K562 (cell line): ENCODE measurements around the gene CTXN1. TPM values are rescaled to one million over a fixed set of nuclear protein-coding genes. Genes with fewer than 3 reads are reported as not detected.

Experiments
- ARNT ChIP-seq, 2 experiments: fragments of 450-650 bp; IDR thresholded peaks; 2 replicates each; pipeline ENCODE4 v1.6.1; 2016; ENCODE audit warnings: mild to moderate bottlenecking in 1 of 2
- ATF1 ChIP-seq, 2 experiments: fragments of 450-650 bp in 1 of 2; IDR thresholded peaks; 2 replicates each; pipeline ENCODE4 v1.6.1; 2016; ENCODE audit warnings: missing compliant biosample characterization in 1 of 2, missing genetic modification characterization in 1 of 2
- CREB1 ChIP-seq, 2 experiments: sonication (generic) in 1 of 2; formaldehyde crosslinking in 1 of 2; IDR thresholded peaks; 2 replicates each; pipeline versions ENCODE4 v1.6.1 to v1.8.0; 2012 to 2022; ENCODE audit warnings: inconsistent platforms in 1 of 2, mild to moderate bottlenecking in 1 of 2, missing genetic modification reagents in 1 of 2, moderate library complexity in 1 of 2
- EZH2 ChIP-seq: IDR thresholded peaks from 2 replicates; pipeline ENCODE4 v1.6.1; 2012; ENCODE audit warnings: low read depth, mild to moderate bottlenecking, inconsistent platforms, low read length, borderline replicate concordance
- GTF2B ChIP-seq: IDR thresholded peaks from 2 replicates; pipeline ENCODE4 v1.6.1; 2011; ENCODE audit not compliant: insufficient read length; ENCODE audit errors: extremely low read depth
- KLF10 ChIP-seq: fragments of 250-450 bp; sonication (Bioruptor Pico); IDR thresholded peaks from 2 replicates; pipeline ENCODE4 v1.6.1; 2021; ENCODE audit warnings: matching md5 sums
- L3MBTL2 ChIP-seq: fragments of 450-650 bp; IDR thresholded peaks from 2 replicates; pipeline ENCODE4 v1.6.1; 2016; ENCODE audit warnings: mild to moderate bottlenecking, moderate library complexity
- MAZ ChIP-seq, 2 experiments: fragments of 450-650 bp in 1 of 2; sonication (generic) in 1 of 2; formaldehyde crosslinking; IDR thresholded peaks in 1 of 2; conservative IDR thresholded peaks in 1 of 2; 2 replicates each; pipeline versions ENCODE4 v1.4.0 to v1.5.0; 2020; ENCODE audit warnings: mild to moderate bottlenecking in 1 of 2, missing genetic modification reagents in 1 of 2
- MYNN ChIP-seq, 2 experiments: sonication (generic); formaldehyde crosslinking in 1 of 2; IDR thresholded peaks; 2 replicates each; pipeline versions ENCODE4 v1.5.0 to v1.6.1; 2016 to 2020; ENCODE audit warnings: antibody characterized with exemption in 1 of 2, missing genetic modification reagents in 1 of 2
- NCOR1 ChIP-seq: fragments of 450-650 bp; IDR thresholded peaks from 2 replicates; pipeline ENCODE4 v1.6.1; 2016; ENCODE audit warnings: mild to moderate bottlenecking, moderate library complexity
- NFRKB ChIP-seq: fragments of 450-650 bp; IDR thresholded peaks from 2 replicates; pipeline ENCODE4 v1.6.1; 2016; ENCODE audit warnings: low read depth
- POLR2AphosphoS2 ChIP-seq: IDR thresholded peaks from 2 replicates; pipeline ENCODE4 v1.6.1; 2012; ENCODE audit warnings: low read length, improper control_type of control experiment
- POLR2G ChIP-seq: fragments of 200-400 bp; formaldehyde crosslinking; IDR thresholded peaks from 2 replicates; pipeline ENCODE4 v1.6.1; 2017; ENCODE audit warnings: low read depth, mild to moderate bottlenecking, antibody characterized with exemption, low read length, moderate library complexity
- RAD51 ChIP-seq: fragments of 450-650 bp; IDR thresholded peaks from 2 replicates; pipeline ENCODE4 v1.7.1; 2016; ENCODE audit warnings: low read depth, mild to moderate bottlenecking, borderline replicate concordance
- RBM17 ChIP-seq: fragments of 200-400 bp; formaldehyde crosslinking; IDR thresholded peaks from 2 replicates; pipeline ENCODE4 v1.6.1; 2017; ENCODE audit warnings: low read depth, mild to moderate bottlenecking, low read length, borderline replicate concordance
- SNRNP70 ChIP-seq: fragments of 200-400 bp; formaldehyde crosslinking; optimal IDR thresholded peaks from 2 replicates; pipeline ENCODE3; 2017; ENCODE audit warnings: low read depth, low read length
- SREBF2 ChIP-seq: sonication (generic); formaldehyde crosslinking; IDR thresholded peaks from 2 replicates; pipeline ENCODE4 v1.4.0; 2020; ENCODE audit warnings: mild to moderate bottlenecking, missing genetic modification reagents
- SUPT5H ChIP-seq: fragments of 450-650 bp; IDR thresholded peaks from 2 replicates; pipeline ENCODE4 v1.6.1; 2016
- TCF7 ChIP-seq: sonication (generic); IDR thresholded peaks from 2 replicates; pipeline ENCODE4 v1.6.1; 2016; ENCODE audit warnings: antibody characterized with exemption, borderline replicate concordance
- THRB ChIP-seq: fragments of 450-650 bp; formaldehyde crosslinking; conservative IDR thresholded peaks from 2 replicates; pipeline ENCODE4 v1.4.0; 2022; ENCODE audit warnings: mild to moderate bottlenecking, missing genetic modification characterization
- ZBTB34 ChIP-seq: fragments of 250-450 bp; sonication (Bioruptor Pico); IDR thresholded peaks from 2 replicates; pipeline ENCODE4 v1.8.0; 2021; ENCODE audit warnings: mild to moderate bottlenecking, moderate library complexity
- ZNF3 ChIP-seq: fragments of 250-450 bp; sonication (Bioruptor Pico); IDR thresholded peaks from 2 replicates; pipeline ENCODE4 v1.5.0; 2021; ENCODE audit warnings: mild to moderate bottlenecking, moderate library complexity
- ZNF668 ChIP-seq: fragments of 250-450 bp; sonication (Bioruptor Pico); IDR thresholded peaks from 2 replicates; pipeline ENCODE4 v1.8.0; 2022; ENCODE audit warnings: mild to moderate bottlenecking, inconsistent platforms
- ZNF717 ChIP-seq: fragments of 250-450 bp; sonication (Bioruptor Pico); IDR thresholded peaks from 2 replicates; pipeline ENCODE4 v1.5.0; 2021
- ZNF740 ChIP-seq, 3 experiments: fragments of 200-800 bp in 1 of 3; sonication (Bioruptor generic) in 1 of 3; sonication (generic) in 1 of 3; formaldehyde crosslinking in 1 of 3; IDR thresholded peaks; 2 replicates each; pipeline versions ENCODE4 v1.6.1 to v1.8.0; 2016 to 2022; ENCODE audit warnings: mild to moderate bottlenecking in 2 of 3, missing compliant biosample characterization in 2 of 3, missing genetic modification characterization in 2 of 3, missing genetic modification reagents in 1 of 3
- polyA plus RNA-seq, 8 experiments: library from polyadenylated mRNA; depleted of rRNA in 4 of 8; stranded (reverse) in 5 of 8; unstranded in 3 of 8; fragments of >200 nt; fragmentation: Nextera tagmentation in 2 of 8; fragmentation: Illumina TruSeq in 1 of 8; extraction: Ambion mirVana in 2 of 8; extraction: Trizol in 1 of 8; gene quantifications; 2 replicates each; pipeline versions ENCODE4 v1.2.1 to v1.2.3, GENCODE V29; 2011 to 2014; ENCODE audit warnings: inconsistent platforms in 1 of 8, missing spikeins in 1 of 8
- total RNA-seq, 7 experiments: library from RNA; depleted of rRNA in 6 of 7; stranded (reverse); fragments of >200 nt in 6 of 7; fragmentation: Illumina TruSeq in 2 of 7; extraction: Trizol in 2 of 7; gene quantifications; 2 replicates each; pipeline versions ENCODE4 v1.2.1 to v1.2.3, GENCODE V29; 2011 to 2021; ENCODE audit warnings: low replicate concordance in 1 of 7

CTXN1 gene
- total and polyA plus RNA-seq, 9 of the 15 experiments (the other 6 are each of a cell fraction or from before 2014, with no cell fraction given) = 0.15 to 37.4 (median 1.8) TPM; not detected in 2

- TF ChIP-seq GTF2B (no peak), ZNF3 (CRISPR knock-in tag) (no peak), L3MBTL2 (no peak), CREB1 (IDR thresholded peaks at IDR 0.05) (no peak), CREB1 (CRISPR knock-in tag; IDR thresholded peaks at IDR 0.05) (no peak), EZH2 (no peak), SUPT5H (peak; percentile 37; the same call in 1 of the 2 replicates), THRB (CRISPR knock-in tag) (no peak), NFRKB (no peak), NCOR1 (no peak), MAZ (CRISPR knock-in tag; conservative IDR thresholded peaks at IDR 0.05 in 1 of 2, IDR thresholded peaks at IDR 0.05 in 1 of 2) (no peak), RAD51 (no peak), ZNF668 (no peak), ZNF740 (CRISPR knock-in tag; IDR thresholded peaks at IDR 0.05) (no peak), ZNF740 (tag; IDR thresholded peaks at IDR 0.05) (no peak), TCF7 (no peak), ATF1 (CRISPR knock-in tag; IDR thresholded peaks at IDR 0.05) (no peak), ATF1 (tag; IDR thresholded peaks at IDR 0.05) (no peak), MYNN (IDR thresholded peaks at IDR 0.05) (peak; percentile 56; the same call in 1 of the 2 replicates), MYNN (CRISPR knock-in tag; IDR thresholded peaks at IDR 0.05) (no peak), ARNT (IDR thresholded peaks at IDR 0.05) (no peak), RBM17 (no peak), SREBF2 (CRISPR knock-in tag) (no peak), POLR2AphosphoS2 (peak; percentile 66; the same call in 1 of the 2 replicates), POLR2G (peak; percentile 79), SNRNP70 (peak; percentile 25), KLF10 (no peak), ZNF717 (CRISPR knock-in tag) (no peak), ZBTB34 (CRISPR knock-in tag) (no peak)
These were observed 1.8 kb upstream of the CTXN1 start (continued) for GRCh38 chr19:7927605-7928333.
